Activated T-cell treated with anti-CD3 and anti-CD28 coated beads, Interleukin-2, amount 50 U/mL, for 1 hour (primary cell): ENCODE measurements around the gene LCAT.
A peak's percentile ranks its signal among the peaks of the same experiment; 100 is the strongest.
"Not testable (repeated sequence)": the region's sequence is repeated elsewhere in the genome, so short reads cannot be mapped to it uniquely, and the experiment has no call there.

Experiments used
- DNase-seq: peaks from one replicate; pipeline ENCODE4 v3.0.0-alpha.2; 2020

Gene LCAT, protein sequence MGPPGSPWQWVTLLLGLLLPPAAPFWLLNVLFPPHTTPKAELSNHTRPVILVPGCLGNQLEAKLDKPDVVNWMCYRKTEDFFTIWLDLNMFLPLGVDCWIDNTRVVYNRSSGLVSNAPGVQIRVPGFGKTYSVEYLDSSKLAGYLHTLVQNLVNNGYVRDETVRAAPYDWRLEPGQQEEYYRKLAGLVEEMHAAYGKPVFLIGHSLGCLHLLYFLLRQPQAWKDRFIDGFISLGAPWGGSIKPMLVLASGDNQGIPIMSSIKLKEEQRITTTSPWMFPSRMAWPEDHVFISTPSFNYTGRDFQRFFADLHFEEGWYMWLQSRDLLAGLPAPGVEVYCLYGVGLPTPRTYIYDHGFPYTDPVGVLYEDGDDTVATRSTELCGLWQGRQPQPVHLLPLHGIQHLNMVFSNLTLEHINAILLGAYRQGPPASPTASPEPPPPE

DNA sequence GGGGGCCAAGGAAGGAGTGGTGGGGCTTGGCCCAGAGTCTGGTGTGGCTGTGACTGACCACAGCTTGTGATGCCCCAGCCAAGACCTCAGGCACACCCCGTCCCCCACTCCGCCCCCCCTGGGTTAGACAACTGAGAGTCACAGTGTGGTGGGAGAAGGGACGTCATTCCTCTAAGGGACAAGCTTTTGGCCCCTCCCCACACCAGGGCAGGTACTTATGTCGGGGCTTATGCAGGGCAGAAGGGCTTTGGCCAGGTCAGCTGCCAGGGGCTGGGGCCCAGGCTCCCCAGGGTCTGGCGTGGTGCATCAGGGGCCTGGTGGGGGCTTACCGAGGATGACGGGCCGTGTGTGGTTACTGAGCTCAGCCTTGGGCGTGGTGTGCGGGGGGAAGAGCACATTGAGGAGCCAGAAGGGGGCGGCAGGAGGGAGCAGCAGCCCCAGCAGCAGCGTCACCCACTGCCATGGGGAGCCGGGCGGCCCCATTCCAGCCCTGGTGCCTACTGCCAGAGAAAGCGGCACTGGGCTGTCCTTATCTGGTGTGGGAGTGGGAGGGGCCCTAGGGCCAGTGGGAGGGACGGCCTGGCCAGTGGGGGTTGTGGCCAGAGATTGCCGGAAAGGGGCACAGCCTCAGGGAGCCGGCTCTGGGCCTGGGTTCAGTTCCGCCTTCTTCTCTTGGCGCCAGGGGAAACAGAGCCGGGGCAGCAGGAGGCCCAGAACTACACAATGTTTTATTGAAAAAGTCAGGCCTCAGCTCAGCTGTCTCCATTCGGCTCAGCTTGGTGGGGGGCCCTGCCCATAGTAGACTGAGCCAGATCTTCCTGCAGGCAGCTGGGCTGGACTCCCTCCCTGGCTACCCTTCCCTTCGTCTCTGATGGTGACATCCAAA lies at the start of gene LCAT:
TSS of gene LCAT (minus strand) at position 502 of the 886 bp plus-strand sequence. CDS start at position 483, 19 bp downstream.
- no peak for DNase-seq

DNA sequence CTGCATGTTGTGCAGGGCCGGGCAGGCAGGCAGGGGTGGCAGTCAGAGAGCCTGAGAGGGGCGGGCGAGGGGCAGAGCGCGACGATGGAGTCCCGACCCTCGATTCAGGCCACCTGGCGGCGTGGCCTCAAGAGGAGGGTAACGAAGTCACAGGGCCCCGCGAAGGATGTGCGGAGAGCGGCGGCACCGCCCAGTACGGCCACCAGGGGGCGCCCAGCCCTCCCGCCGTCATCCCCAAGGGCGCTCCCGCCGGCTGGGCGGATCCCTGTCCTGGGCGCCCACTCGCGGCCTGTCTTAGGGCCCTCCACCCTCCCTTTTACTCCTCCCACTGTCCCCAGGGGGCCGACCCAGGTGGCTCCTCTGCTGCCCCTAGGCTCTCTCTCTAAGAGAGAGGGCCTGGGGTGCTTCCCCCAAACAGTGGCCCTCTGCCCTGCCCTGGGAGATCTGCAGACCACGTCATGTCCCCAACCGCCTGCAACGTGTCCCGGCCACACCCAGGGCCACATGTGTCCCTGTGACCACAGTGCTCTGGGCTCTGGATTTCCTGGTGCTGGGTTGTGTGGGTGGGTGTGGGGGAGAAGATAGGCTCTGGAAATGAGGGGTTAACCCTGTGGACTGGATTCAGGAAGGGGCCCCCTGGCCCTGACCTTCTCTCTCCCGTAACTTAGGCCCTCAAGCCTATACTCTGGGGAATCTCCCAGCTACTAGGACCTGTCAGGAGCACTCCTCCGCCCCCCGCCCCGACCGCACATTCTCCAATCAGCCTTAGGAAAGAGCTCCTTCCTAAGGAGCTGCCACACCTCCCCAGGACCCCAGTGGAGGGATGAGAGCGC lies 49.5 kb upstream of the LCAT start:
- DNase-seq, result peak; percentile 88

DNA sequence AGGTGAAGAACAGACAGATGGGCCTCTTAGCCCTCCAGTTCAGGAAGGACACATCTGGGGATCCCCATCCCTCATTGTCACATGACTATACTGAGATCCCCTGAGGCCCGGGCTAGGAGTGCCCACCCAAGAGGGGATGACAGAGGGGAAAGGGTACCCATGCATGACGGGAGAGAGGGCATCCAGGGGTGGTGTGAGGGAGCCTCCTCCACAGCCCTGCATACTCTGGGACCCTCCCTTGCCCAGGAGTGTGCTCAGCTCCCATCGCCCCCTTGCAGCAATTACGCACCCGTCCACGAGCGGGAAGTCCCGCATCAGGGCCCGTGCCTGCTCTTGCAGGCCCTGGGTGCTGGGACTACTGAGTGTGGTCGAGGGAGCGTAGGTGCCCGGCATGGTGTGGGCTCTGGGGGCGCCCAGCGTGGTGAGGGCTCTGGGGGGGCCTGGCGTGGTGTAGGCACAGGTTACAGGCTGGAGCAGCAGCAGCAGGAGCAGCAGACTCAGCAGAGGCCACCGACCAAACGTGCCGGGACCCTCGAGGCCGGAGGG lies 48.8 kb upstream of the LCAT start:
- DNase-seq, result no peak

DNA sequence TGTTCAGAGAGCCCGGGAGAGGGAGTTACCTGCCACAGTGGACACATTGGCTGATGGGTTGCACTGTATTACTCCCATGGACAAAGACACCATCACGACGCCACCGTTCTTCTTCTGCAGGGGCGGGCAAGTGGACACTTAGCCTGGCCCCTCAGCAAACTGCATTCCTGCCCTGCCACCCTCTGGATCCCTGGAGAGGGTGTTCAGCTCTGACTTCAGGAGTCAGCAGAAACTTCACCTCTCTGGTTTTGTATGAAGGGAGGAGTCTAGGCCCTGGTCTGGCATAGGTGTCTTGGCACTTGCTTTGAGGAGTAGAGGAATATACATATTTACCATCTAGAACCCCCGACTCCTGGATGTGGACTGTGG lies 46.1 kb upstream of the LCAT start:
- DNase-seq, result no peak

DNA sequence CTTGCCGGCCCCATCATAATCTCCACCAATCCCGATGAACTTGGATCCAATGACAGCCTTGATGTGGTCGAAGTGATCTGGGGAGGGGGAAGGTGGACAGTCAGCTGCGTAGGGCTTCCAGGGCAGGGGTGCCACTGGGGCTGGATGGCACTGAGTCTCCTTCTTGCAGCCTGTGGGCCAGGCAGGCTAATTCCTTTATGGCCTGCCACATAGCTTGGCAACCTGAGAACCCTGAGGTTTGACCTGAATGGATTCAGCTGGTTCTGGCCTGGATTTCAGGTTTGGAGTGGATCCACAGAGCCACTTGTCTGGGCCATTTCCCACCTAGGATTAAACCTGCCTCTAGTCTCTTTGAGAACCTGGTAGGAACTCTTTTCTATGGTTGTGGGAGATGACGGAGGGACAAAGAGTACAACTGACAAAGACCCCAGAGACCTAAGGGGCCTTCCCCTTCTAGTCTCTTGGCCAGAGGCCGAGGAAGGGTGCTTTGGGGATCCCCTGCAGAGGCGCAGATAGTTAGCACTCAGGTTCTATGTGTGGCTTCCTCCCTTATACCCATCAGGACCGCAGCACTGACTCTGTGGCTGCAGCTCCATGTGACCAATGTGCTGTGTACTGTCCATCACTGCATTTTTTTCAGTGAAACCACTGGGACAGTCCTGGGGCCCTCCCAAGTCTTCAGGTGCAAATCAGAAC lies 45.5 kb upstream of the LCAT start:
- no peak for DNase-seq

DNA sequence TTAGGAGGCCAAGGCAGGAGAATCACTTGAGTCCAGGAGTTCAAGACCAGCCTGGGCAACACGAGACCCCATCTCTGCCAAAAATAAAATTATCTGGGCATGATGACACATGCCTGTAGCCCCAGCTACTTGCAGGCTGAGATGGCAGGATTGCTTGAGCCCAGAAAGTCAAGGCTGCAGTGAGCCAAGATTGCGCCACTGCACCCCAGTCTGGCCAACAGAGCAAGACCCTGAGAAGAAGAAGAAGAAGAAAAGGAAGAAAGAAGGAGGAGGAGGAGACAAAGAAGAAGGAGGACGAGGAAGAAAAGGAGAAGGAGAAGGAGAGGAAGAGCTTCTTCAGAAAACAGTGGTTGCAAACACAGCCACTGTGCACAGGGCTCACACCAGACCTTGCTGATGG lies 44.8 kb upstream of the LCAT start:
- no peak for DNase-seq

DNA sequence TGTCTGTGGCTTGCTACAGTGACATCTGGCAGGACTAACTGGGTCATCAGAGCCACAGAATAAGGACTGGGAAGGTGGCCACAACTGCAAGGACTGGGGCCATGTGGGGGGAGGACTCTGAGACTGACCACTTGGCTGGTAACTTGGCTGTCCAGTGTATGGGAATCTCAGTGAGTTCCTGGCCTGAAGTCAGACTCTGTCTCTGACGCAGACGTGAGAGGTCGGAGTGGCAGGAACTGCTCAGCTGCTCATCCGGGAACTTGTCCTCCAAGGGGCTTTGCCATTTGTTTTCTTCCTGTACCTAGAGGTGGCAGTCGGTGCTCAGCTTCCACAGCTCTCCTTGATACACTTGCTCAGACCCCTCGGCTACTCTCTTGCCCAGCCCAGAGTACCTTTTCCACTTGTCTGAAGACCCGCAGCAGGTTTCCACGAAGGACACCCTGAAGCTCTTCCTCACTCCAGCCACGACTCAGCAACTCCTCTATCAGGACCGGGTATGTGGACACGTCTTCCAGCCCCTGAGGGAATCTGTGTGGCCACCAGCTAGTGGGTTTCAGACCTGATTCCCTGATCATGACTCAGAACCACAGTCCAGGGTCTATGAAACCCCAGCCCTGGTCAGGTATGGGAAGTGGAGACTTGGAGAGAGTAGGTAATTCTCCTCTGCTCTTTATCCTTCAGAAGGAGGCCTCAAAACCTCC lies 43.7 kb upstream of the LCAT start:
- no peak for DNase-seq

DNA sequence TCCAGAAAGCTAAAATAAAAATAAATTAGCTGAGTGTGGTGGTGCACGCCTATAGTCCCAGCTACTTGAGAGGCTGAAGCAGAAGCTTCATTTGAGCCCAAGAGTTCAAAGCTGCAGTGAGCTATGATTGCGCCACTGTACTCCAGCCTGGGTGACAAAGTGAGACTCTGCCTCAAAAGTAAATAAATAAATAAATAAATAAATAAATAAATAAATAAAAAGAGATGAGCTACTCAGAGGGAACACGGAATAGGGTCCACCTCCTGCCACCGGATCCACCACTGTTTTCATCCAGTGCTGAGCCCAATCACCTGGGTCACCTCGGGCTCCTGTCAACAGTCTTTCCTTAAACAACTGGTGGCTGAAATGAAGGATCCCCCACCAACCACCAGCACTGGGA lies 43.0 kb upstream of the LCAT start:
- no peak for DNase-seq

DNA sequence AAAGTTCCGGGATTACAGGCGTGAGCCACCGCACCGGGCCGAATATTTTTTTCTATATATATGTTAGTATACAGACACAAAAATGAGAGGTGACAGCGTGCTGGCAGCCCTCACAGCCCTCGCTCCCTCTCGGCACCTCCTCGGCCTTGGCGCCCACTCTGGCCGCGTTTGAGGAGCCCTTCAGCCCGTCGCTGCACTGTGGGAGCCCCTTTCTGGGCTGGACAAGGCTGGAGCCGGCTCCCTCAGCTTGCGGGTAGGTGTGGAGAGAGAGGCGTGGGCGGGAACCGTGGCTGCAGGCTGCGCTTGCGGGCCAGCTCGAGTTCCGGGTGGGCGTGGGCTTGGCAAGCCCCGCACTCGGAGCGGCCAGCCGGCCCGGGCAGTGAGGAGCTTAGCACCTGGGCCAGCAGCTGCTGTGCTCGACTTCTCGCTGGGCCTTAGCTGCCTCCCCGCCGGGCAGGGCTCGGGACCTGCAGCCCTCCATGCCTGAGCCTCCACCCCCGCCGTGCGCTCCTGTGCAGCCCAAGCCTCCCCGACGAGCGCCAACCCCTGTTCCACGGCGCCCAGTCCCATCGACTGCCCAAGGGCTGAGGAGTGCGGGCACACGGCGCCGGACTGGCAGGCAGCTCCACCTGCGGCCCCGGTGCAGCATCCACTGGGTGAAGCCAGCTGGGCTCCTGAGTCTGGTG lies 38.2 kb upstream of the LCAT start:
- no peak for DNase-seq

DNA sequence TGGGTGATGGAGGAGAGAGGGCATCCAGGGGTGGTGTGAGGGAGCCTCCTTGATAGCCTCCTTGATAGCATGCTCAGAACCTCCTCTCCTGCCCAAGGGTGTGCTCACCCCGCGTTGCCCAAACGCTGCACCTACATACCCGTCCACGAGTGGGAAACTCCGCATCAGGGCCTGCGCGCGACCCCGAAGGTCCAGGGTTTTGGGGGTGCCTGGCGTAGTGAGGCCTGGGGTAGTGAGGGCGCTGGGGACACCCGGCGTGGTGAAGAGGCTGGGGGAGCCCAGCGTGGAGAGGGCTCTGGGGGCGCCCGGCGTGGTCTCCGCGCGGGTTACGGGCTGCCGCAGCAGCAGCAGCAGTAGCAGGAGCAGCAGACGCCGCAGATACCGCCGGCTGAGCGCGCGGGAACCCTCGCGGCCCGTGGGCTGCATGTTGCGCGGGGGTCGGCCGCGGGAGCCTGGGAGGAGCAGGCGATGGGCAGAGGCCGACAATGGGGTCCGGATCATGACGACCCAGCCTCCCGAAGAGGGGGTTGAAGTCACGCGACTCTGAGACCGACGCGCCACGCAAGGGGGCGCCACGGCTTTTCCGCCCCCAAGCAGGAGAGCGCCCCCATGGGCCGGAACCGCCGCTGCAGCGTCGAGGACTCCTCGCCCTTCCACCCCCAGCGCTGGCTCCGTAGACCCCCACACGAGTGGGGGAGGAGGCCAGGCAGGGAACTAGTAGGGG lies 36.2 kb upstream of the LCAT start, which contains the start of gene DPEP3:
TSS of gene DPEP3 (minus strand) at position 545 of the 724 bp plus-strand sequence. CDS start at position 426, 119 bp downstream.
- DNase-seq, result no peak

DNA sequence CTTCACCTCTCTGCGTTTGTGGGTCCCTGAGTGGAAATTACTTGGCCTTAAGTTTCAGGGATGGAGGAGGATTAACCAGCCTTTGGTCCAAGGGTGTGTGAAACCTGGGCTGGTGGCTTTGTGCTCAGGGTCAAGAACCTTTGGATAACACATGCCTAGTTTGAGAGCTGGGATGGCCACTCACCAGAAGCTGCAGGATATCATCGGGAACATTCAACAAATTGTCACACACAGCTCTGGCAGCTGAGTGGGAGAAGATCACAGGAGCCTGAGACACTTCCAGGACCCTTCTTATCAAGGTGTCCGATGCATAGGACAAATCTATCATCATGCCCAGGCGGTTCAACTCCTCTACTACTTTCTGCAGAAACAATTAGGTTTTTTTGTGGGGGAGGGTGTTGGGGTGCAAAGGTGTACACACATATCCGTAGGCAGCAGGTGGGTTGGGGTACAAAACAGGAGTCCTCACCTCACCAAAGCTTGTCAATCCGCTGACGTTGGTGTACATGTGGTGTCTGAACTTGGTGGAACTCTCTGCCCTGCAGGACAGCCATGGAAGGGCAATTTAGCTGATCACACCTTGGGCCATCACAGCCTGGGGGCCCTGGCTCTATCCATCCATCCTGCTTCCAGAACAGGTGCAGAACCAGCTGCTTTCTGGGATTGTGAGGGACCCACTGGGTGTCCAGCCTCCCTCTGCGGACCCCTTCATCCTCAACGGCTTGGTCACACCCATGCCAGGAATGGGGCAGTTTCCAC lies 33.7 kb upstream of the LCAT start:
- no peak for DNase-seq

DNA sequence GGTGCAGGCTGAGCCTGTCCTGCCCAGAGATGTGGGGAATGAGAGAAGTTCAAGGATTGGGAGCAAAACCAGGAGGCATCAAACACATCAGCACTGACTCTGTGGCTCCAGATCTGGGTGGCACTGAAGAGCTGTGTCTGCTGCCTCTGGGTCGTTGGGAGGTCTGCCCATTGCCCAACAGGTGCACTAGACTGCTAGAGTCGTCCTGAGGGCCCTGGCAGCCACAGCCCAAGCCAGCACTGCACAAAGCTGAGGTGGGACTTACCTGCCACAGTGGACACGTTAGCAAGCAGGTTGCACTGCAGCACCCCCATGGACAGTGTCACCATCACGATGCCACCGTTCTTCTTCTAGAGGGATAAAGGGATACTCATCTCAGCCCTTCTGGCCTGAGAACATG lies 33.1 kb upstream of the LCAT start:
- no peak for DNase-seq

DNA sequence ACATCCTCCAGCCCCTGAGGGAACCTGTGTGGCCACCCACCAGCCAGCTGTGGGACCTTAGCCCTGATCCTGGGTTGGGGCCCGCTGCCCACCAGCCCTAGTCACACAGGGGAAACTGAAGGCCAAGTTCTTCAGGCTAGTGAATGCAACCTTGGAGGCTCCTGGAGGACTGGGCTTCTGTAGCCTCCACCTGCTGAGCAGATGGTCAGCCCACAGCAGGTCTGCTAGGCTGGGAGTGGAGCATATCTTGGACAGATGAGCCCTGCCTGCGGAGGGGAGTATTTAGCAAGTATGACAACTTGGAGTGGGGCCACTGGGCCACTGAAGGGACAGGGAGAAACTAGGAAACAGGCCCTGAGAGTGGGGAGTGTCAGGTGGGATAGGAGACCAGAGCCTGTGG lies 32.3 kb upstream of the LCAT start:
- no peak for DNase-seq

DNA sequence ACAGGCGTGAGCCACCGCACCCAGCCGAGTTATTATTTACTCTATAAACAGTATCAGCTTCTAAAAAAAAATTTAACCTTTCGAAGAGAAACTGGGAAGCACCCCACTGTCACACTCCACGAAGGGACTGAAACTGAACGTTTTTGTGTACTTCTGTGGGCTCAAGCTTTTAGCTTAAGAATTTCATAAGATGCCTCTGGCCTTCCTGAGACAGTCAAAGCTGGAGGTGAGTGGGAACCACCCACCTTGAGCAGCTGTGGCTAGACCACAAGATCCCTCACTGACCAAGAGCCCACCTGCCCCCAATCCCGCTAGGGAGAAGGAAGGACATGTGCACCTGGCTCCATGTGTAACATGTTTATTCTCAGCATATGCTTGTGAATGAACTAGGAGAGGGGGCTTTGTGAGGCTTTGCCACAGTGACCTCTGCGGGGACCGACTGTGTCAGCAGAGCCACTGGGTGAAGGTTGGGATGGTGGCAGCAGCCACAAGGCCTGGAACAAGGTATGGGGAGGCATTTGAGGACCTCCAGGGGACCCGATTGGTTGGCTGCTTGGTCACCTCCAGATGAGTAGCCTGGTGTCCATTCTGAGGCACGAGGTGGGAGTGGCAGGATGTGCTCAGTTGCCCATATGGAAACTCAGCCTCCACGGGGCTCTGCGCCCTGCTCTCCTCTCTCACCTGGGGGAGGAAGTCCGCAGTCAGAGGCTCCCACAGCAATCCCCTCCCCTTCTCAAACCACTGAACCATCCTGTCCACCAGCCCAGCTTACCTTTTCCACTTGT lies 31.6 kb upstream of the LCAT start:
- no peak for DNase-seq

DNA sequence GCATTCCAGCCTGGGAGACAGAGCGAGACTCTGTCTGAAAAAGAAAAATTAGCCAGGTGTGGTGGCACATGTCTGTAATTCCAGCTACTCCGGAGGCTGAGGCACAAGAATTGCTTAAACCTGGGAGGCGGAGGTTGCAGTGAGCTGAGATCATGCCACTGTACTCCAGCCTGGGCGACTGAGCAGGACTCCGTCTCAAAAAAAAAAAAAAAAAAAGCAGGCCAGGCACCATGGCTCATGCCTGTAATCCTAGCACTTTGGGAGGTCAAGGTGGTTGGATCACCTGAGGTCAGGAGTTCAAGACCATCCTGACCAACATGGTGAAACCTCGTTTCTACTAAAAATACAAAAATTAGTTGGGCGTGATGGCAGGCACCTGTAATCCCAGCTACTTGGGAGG lies 28.4 kb upstream of the LCAT start:
- DNase-seq, result not testable (repeated sequence)

DNA sequence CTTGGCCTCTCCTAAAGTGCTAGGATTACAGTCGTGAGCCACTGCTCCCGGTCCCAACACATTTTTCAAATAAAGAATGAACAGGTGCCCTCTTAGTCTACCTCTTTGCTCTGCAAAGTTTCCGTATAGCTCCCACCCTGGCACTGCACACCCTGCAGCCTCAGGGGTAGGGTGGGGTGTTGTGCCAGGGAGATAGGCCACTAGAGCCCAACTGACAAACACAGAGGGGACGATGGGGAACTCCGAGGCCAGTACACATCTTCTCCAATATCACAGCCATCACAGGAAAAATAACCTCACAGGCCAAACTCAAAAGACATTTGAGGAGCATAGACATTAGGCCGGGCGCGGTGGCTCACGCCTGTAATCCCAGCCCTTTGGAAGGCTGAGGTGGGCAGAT lies 27.2 kb upstream of the LCAT start:
- no peak for DNase-seq

DNA sequence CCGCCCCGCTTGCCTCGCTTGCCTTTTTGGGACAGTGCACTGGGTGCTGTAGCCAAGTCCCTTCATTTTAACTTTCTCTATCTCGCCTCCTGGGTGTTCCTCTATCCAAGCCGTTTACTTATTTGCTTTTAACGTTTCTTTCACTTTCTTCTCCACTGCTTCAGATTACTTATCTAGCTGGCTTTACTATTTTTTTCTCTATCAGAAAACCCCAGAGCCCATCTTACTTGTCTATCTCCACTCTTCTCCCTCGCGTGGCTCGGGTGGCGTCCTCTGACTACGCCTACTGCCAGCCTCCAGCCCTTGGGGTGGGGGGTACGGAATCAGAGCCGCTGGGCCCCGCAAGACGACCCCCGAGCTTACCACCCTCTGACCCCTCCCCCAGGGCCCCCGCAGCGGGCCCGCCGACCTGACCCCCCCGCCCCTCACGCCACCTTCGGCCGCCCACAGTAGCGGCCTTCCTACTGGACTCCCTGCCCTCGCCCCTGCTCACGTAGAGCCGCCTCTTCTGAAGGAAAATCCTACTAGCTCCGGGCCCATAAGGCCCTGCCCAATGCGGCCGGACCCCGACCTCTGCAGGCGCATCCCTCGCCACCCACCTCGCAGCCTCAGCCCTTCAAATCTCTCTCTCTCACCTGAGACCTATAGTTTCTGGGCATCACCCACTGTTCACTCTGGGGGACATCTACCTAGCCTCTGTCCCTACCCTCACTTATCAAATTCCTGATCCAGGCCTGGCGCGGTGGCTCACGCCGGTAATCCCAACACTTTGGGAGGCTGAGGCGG lies 25.5 kb upstream of the LCAT start:
- no peak for DNase-seq
